ENCODE data around the gene ATP5MC3.
"Not testable (repeated sequence)": the region's sequence is repeated elsewhere in the genome, so short reads cannot be mapped to it uniquely, and the experiment has no call there.

The ATP5MC3 gene

DNA sequence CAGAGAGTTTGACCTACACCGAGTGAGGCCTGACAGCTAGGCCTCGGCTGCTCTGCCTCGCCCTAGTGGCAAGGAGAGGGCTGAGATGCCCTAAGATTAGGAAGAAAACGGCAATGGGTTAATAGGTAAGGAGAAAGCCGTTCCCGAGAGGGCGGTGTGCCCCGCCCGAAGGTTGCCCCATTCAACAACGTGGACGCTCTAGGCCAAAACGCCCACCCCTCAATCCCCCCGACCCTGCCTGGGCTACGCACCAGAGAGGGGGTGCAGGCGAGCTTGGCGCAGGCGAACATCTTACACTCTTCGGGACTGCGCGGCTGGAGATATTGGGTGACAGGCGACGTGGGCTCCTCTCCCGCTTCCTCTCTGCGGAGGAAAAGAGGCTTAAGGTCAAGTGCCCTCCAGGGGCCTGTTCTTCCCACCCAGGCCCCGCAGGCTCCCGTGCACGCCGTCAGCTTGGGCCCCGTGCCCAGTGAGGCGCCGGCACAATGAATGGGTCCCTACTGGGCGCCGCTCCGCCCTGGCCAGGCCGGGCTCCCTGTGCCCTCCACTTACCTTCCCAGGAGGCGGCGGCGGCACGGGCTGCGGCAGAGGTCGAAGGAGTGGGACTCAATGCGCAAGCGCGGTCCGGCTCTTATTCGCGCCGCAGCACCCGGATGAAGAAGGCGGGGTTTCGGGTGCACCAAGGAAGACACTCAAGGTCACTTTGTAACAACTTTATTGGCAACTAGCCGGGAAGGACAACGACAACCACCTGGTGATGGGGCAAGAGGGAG, at the start of gene ATP5MC3:
Gene ATP5MC3, minus strand, starts transcription at position 607 of the 773 bp plus-strand sequence. Its CDS starts 317 bp downstream, at position 290.
- DNase-seq (ENCODE audit: low read depth in 4 of 4, low spot score in 1 of 4), result peak; percentile 79 to 89 (median 86)

DNA sequence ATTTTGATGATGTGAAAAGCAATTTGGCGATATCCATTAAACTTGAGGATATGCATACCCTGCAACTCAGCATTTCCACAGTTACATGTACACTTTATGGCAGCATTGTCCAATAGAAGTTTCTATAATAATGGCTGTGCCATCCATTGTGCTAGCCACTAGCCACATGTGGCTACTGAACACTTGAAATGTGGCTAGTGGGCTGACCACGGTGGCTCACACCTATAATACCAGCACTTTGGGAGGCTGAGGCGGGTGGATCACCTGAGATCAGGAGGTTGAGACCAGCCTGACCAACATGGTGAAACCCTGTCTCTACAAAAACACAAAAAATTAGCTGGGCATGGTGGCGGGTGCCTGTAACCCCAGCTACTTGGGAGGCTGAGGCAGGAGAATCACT, 47.1 kb upstream of the ATP5MC3 start:
- not testable (repeated sequence) for DNase-seq (ENCODE audit: low read depth in 4 of 4, low spot score in 1 of 4)

DNA sequence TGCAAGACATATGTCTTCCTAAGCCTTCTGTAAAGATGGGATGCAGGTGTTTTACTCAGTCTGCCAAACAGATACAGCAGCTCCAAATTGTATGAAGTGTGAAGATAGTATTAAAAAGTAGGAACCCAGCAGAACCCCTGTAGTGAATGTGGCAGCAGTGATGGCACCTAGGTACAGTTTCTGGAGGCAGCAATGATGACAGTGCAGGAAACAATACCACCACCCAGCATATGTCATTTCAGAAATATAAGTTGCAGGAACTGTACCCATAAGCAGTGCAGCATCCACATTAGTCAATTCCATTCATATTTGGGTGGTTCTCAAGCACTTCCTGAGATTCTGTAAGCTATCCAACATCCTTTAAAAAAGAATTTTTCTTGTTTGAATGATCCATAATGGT, 46.7 kb upstream of the ATP5MC3 start:
- no peak for DNase-seq (ENCODE audit: low read depth in 4 of 4, low spot score in 1 of 4)

DNA sequence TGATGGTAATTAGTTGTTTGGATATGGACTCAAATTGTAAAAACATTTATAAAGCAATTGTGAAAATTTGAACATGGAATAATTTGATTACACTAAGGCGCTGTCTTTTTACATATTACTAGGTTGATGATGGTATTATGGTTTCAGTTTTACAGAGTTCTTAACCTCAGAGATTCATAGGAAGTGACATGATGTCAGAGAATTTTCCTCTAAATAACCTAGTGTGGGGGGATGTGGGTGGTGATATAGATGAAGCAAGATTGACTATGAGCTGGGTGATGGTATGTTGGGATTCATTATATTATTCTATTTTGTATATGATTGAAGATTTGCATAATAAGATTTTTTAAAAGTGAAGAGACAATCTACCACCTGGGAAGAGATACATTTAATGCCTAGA, 45.9 kb upstream of the ATP5MC3 start:
- no peak for DNase-seq (ENCODE audit: low read depth in 4 of 4, low spot score in 1 of 4)

DNA sequence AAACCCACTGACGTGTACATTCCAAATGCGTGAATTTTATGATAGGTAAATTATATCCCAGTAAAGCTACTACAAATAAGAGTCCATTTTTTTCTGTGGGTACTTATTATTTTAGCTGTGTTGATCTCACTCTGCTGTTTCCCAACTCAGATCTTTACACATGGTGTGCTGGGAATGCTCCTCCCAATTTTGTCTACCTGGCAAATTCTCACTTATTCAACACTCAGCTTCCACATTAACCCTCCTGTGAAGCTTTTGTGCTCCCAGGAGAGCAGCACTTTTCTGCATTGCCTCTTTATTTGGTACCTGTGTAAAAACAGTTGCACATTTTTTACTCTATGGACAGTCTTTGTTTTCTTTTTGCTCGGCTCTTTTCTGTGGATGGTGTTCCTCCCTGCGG, 38.6 kb upstream of the ATP5MC3 start:
- no peak for DNase-seq (ENCODE audit: low read depth in 4 of 4, low spot score in 1 of 4)

DNA sequence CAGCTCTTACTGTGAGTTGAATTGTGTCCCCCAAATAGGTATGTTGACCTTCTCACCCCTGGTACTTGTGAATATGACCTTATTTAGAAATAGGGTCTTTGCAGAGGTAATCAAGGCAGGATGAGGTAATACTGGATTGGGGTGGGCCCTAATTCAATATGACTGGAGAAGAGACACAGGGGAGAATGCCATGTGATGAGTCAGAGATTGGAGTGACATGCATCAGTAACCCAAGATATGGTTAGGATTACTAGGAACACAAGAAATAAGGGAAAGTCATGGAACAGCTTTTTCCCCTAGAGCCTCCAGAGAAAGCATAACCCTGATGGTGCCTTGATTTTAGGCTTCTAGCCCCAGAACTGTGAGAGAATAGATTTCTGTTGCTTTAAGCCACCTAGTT, 37.0 kb upstream of the ATP5MC3 start:
- no peak for DNase-seq (ENCODE audit: low read depth in 4 of 4, low spot score in 1 of 4)

DNA sequence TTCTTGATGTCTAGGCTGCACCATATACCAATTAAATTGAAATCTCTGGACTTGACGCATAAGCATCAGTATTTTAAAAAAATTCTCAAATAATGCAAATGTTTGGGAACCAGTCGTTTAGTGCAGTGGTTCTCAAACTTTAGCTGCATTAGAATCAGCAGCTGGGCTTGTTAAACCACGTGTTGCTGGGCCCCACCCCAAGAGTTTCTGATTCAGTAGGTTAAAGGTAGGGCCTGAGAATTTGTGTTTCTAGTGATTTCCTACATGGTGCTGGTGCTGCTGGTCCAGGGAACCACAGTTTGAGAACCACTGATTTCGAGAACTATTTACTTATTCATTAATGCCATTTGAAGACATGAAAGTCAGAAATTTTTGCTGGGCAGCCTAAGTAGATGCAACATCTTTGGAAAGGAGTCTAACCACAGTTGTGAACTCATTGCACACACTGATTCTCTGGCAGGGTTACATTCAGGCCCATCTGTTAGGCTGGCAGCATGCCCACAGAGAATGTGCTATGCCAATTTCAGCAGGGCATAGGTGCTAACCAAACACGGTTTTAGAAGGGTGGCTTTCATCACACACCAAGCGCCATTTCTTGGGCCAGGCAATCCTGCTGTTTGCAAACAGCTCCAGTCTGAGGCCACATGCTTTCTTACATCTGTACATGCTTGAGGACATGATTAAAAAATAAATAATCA, 26.4 kb upstream of the ATP5MC3 start:
- no peak for DNase-seq (ENCODE audit: low read depth in 4 of 4, low spot score in 1 of 4)

DNA sequence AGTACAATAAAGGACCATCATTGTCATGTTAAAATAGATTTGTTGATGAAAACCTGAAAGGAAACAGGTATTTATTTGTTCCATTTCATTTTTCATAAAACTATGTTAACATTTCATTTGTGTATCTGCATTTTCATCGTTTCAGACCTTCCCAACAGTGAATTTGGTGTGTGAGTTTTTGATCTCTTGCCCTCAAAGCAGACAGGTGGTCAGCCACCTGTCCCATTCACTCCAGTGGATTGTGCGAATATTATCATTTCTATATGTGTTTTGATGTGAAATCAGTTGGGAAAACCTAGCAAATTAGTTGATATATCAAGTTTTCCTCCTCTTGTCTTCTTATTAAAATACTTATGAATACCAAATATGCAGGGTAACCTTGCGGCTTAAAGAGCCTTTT, 25.4 kb upstream of the ATP5MC3 start:
- DNase-seq (ENCODE audit: low read depth in 4 of 4, low spot score in 1 of 4), result no peak

DNA sequence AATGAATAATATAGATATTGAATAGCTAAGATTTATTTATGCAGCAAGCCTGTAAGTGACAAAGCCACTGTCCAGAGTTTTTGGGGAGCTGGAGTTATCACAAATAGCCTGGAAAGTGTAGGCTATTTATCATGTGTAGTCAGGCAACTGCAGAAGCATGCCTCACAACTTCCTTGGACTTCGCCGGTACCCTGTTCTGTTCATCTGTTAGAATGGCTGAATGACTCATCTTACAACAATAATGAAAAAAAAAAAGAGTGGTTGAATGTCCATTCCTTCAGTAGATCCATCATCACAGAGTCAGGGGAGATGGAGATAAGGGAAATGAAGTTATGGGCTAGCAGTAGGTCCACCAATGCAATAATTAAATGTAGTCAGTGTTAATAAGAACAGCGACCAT, 24.0 kb upstream of the ATP5MC3 start:
- no peak for DNase-seq (ENCODE audit: low read depth in 4 of 4, low spot score in 1 of 4)

DNA sequence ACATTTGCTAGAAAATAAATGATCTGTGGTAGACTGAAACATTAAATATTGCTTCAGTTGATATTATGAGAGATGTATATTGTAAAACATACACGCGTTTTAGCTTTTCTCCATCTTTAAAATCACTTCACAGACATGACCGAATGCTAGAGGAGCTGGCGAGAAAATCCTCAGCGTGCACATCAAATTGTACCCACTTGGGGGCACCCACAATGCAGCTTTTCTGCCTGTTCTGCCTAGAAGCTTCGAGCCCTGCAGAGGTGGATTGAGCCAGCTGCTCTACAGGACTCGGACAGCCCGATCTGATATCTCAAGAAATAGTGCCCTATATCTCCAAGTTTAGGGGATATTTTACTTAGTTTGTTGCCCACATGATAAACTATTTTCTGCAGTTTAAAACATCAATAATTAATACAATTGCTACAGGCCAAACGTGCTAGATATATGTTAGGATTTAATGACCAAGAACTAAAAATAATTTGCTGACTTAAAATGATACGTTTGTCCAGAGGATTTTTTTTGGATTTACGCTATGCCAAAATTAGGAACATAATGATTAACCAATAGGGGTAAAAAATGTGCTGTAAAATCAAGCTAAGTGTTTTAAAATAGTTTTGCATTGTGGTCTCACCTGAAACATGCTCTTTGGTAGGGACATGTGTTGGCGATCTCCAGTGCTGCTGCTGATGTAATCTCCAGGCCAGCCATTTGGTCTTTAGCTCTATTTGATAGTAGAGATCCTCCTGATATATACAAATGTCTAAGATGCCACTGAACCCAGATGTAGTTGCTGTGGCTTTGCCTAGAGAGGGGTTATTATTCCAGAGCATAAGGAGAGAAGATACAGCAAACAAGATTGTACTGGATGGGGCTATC, 22.3 kb upstream of the ATP5MC3 start:
- DNase-seq (ENCODE audit: low read depth in 4 of 4, low spot score in 1 of 4), result peak in 2 of 4 experiments; percentile 8 to 42

DNA sequence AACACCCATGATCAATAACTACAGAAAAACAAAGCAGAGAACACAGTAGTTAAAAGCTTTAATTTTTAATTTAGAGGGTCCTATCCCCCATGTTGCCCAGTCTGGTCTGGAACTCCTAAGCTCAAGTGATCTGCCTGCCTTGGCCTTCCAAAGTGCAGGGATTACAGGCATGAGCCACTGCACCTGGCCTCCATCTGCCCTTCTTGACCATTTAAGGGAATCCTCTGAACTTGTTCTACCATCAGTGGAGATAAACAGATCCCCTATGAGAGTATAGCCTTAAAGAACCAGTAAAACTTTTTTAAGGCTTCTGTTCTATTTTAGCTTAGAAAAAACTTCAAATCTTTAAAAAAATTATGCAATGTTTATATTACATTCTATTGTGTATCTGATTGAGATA, 13.5 kb upstream of the ATP5MC3 start:
- DNase-seq (ENCODE audit: low read depth in 4 of 4, low spot score in 1 of 4), result no peak

DNA sequence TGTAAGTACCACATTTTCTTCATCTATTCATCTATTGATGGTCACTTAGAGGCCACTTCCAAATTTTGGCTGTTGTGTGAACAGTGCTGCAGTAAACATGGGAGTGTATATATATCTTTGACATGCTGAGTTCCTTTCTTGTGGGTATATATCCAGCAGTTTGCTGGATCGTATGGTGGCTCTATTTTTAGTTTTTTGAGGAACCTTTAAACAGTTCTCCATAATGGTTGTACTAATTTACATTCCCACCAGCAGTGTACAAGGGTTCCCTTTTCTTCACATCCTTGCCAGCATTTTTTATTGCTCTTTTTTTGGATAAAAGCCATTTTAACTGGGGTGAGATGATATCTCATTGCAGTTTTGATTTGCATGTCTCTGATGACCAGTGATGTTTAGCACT, 7.3 kb upstream of the ATP5MC3 start:
- no peak for DNase-seq (ENCODE audit: low read depth in 4 of 4, low spot score in 1 of 4)

DNA sequence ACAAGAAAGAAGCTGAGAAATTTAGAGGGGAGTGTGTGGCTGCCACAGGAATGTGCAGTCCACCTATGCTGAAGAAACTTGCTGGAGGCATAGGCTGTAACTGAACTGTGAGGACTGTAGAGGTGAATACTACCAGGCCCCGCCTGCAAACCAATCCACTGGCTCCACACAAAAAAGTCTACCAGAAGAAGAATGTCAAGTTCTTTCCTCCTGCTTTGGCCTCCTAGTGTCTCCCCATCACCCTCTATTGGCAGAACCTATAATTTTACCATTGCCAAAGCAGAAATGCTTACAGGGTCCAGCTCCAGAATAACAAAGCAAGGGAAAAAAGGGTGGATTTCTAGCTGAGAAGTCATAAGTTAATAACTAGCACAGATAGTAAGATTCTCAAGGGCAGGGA, 5.9 kb upstream of the ATP5MC3 start:
- DNase-seq (ENCODE audit: low read depth in 4 of 4, low spot score in 1 of 4), result no peak

DNA sequence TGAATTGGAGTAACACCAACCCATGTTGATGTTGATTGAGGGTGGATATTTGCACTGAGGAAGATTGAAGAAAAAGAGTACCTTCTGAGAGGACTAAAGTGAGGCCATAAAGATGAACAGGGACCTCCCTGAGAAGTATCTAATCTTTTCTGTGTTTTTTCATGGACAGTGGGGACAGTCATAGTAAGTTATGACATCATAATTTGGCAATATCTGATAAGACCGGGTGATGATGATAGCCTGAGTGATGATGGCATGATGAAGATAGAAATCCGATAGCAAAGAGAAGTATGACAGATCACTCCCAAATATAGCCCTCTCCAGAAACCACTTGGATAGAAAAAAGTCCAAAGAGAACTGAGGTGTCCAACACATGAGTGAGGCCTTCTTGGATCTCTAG, 2.2 kb upstream of the ATP5MC3 start:
- DNase-seq (ENCODE audit: low read depth in 4 of 4, low spot score in 1 of 4), result no peak

DNA sequence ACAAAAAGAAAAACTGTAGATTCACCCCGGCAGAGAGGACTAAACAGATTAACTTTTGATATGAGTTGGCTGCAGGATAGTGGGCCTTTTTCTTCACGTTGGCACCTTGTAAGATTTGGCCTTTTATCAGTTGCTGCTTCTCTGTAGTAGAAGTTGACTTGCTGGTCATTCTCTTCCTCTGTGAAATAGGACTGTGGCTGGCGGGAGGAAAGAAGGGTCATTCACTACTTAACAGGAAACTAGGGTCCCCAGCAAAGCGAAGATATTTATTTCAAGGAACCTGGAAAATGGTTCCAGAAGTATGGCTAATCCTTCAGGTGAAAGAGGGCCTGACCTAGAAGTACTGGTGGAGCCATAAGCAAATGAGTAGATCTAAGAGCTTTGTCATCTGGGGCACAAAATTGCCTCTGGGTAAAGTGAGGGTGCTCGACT, 383 bp upstream of the ATP5MC3 start:
- DNase-seq (ENCODE audit: low read depth in 4 of 4, low spot score in 1 of 4), result no peak

DNA sequence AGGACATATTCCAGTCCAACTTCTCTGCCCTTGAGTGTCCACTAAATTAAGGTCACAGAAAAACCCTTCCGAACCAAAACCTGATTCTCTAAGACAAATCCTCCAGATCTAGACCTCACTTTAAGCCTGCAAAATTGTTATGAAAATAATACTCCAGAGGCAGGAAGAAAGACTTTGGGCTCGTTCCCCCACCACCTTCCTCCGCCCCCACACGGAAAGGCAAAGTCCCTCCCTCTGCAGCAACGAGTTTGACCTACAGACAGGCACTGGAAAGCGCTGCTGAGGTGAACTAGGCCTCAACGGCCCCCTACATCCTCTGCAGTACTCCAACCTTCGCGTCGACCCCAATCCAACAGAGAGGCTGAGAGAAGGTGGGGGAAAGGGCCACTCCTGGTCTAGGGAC, 808 bp downstream of the ATP5MC3 start:
- DNase-seq (ENCODE audit: low read depth in 4 of 4, low spot score in 1 of 4), result peak in 3 of 4 experiments; percentile 18 to 45 (median 41)

DNA sequence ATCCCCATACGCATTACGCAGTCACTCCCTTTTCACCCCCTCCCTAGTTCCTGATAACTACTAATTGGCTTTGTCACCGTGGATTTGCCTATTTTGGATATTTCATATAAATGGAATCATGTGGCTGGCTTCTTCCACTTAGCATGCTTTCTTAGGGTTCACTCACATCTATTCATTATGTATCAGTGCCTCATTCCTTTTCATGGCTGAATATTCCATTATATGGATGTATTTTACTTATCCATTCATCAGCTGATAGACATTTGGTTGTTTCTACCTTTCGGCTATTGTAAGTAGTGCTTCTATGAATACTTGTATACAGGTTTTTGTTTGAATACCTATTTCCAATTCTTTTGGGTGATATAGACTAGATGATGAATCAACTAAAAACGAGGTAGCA, 4.9 kb downstream of the ATP5MC3 start:
- DNase-seq (ENCODE audit: low read depth in 4 of 4, low spot score in 1 of 4), result no peak

DNA sequence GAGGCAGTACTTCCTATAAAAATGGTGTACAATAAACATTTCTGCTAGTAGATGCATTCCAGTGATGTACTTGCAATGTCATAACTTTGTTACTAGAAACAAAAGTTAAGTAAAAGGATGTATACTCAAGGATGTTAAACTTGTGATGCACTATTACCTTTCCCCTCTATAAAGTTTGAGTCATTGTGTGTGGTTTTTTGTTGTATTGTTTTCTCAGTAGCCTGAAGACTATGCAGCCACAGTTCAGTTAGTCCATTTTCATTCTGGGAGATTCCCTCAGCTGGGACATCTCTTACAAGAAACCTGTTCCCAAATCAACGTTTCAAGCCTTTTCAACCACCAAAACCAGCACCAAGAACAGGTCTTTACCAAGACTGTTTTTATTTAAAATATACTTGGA, 5.6 kb downstream of the ATP5MC3 start:
- no peak for DNase-seq (ENCODE audit: low read depth in 4 of 4, low spot score in 1 of 4)

DNA sequence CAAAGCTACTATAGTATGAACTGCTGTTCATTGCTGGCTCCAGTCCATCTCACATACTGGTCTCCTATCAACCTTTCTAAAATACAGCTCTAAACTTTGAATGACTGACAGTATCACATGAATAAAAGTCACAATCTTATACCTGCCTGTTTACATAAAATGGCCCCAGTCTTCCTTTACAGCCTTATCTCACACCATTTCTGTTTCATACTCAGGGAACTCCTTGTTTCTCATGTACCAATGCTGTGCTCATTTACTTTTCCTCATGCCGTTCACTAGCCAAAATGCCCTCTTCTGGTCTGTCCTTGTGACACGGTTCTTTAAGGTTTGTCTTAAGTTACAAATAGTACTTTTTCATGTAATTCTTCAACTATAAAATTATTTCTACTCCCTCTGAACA, 6.2 kb downstream of the ATP5MC3 start:
- no peak for DNase-seq (ENCODE audit: low read depth in 4 of 4, low spot score in 1 of 4)

DNA sequence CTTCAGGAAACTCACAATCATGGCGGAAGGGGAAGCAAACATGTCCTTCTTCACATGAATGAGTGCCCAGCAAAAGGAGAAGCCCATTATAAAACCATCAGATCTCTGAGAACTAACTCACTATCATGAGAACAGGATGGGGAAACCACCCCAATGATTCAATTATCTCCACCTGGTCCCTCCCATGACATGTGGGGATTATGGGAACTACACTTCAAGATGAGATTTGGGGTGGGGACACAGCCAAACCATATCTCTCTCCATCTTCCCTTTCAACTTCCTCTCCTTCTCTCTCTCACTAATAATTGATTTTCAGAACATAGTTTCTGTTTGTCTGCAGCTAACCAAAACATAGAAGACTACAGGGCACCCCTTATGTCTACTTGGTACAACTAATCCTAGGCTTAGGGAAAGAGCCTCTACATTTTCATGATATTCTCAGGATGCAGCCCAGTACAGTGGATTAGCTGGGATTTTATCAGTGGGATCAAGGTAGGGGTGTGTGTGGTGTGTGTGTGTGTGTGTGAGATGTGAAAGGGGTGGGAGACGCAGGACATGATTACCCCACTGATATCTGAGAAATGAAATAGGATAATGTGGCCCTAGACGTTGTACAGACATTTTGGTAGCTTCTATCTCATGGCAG, 10.7 kb downstream of the ATP5MC3 start:
- no peak for DNase-seq (ENCODE audit: low read depth in 4 of 4, low spot score in 1 of 4)

DNA sequence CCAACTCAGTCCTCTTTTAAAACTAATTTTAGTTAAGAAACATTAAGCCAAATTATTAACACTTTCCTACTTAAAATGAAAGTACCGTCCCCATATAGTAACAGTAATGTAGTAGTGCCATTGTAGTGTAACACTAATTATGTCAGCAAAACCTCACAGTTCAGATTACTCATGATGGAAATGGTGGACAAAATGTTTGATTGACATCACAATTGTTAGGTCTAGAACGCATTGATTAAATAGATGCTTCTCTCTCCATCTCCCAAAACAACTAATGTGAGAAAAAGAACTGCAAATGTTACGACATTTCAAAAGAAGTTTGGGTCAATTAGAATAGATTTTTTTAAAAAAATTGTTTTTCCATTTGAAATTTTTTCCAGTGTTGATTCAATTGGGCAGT, 12.3 kb downstream of the ATP5MC3 start:
- no peak for DNase-seq (ENCODE audit: low read depth in 4 of 4, low spot score in 1 of 4)
